ENCODE data around the gene PRIMA1. TPM values are rescaled to one million over a fixed set of nuclear protein-coding genes. Genes with fewer than 3 reads are reported as not detected.

Gene PRIMA1
- total RNA-seq, 2 experiments from 2014 or later: not detected

DNA sequence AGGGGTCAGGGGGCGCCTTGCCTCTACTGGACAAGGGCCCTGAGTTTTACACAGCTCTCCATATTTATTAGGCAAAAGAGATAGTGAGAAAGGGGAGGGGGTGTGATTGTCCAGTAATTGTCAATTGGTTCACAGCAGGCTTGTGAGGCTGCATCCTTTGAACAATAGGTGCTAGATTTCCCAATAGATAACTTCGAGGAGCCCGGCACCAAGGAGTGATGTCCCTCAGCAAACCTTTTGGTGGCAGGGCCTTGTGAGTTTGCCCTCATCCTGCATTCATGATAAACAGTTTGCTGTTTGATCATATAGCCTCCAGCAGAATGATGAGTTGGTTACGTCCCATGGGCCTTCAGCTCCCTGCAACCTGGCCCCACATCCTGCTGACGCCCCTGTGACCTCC lies 2.7 kb upstream of the PRIMA1 start:
- Mint-ChIP-seq H3K27ac (no peak overlapping the region), H3K36me3 (ENCODE audit: low read depth) (no peaks in the 10 kb centered on the region), H3K9me3 (no peaks in the 10 kb centered on the region), H3K4me3 (no peak overlapping the region), H3K4me1 (ENCODE audit: low read depth) (peaks cover 10% of the 10 kb centered on the region), H3K27me3 (ENCODE audit: low read depth) (peaks cover 46% of the 10 kb centered on the region)
- intact Hi-C loops (cut with micrococcal nuclease): no loop called here
- CTCF ChIA-PET: no interaction called here
- DNase-seq: no peak

DNA sequence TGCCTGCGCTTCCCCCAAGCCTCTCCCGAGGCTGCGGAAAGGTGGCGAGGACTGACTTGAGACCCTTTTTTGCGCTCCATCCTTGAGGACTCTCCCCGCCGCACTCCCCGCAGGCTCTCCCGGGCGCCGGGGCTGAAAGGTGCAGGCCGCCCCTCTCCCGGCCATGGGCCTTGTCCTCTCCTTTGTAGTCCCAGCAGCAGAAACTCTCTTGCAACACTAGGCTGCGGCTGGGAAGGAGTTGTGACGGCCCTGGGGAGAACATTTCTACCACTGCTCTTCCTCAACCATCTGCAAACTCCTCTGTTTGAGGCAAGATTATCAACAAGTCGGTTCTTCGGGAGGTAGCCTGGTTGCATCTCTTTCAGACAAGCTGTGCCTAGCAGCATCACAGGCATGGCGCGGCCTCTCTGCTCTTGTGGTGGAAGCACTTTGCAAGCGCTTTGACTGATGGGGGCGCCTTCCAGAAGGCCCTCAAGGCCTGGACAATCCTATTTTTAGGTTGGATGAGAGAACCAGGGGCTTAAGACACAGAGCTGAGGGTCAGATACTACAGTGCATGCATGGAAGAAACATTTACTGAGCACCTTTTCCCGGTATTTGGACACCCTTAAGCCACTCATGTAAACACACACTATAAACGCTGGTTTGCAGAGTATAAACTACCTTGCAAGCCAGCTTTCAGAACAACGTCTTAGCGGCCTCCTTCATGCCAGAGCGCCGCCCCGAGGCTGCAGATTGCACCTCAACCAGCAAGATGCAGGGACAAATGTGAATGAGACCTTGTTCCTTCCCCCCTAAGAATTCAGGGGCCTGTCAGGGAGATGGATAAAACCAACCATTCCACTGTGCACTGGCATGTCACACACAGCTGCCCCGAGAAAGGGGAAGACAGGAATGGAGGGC lies 1.2 kb upstream of the PRIMA1 start:
- peaks cover 10% of the 10 kb centered on the region for H3K4me1 Mint-ChIP-seq (ENCODE audit: low read depth)
- H3K4me3 Mint-ChIP-seq: no peak overlapping the region
- no peaks in the 10 kb centered on the region for H3K36me3 Mint-ChIP-seq (ENCODE audit: low read depth)
- H3K9me3 Mint-ChIP-seq: no peaks in the 10 kb centered on the region
- intact Hi-C loops (cut with micrococcal nuclease): no loop called here
- CTCF ChIA-PET: no interaction called here
- DNase-seq: no peak
- peaks cover 52% of the 10 kb centered on the region for H3K27me3 Mint-ChIP-seq (ENCODE audit: low read depth)
- H3K27ac Mint-ChIP-seq: no peak overlapping the region

DNA sequence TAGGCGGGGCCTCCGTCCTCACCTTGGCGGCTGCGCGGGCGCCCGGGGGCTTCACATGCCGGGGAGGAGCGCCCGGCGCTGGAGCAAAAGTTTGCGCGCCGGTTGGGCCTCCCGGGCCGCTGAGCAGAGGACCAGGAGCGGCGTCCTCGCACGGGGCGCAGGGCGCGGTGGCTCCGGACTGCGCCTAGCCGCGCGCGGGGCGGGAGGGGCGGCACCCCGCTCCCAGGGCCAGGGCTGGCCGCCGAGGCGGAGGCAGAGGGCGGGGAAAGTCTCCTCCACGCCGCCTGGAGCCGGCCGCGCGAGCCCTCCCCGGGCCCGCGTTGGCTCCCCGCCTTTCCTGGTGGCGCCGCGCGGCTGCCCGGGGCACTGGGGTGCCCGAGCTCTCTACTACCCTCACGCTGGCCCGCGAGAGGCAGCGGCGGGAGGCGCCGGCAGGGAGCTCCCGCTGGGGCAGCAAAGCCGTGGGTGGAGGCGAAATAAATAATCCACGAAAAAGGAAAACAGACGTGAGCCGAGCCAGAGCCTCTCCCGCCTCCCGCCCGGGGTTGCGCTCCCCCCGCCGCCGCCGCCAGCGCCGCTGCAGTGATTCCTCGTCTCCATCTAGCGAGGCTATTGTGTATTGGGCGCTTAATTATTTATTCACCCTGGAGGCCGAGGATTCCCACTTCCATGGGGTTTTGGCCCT lies 400 bp upstream of the PRIMA1 start:
- Mint-ChIP-seq H3K4me1 (ENCODE audit: low read depth) (peaks cover 10% of the 10 kb centered on the region), H3K36me3 (ENCODE audit: low read depth) (no peaks in the 10 kb centered on the region), H3K27me3 (ENCODE audit: low read depth) (peaks cover 54% of the 10 kb centered on the region), H3K27ac (no peak overlapping the region), H3K4me3 (no peak overlapping the region), H3K9me3 (no peaks in the 10 kb centered on the region)
- intact Hi-C loops (cut with micrococcal nuclease): no loop called here
- DNase-seq: no peak
- CTCF ChIA-PET: interaction anchor here (0.6 kb wide), 1 partner anchor 762 kb away, joined by 3 read pairs; no protein-coding TSS in a partner anchor

DNA sequence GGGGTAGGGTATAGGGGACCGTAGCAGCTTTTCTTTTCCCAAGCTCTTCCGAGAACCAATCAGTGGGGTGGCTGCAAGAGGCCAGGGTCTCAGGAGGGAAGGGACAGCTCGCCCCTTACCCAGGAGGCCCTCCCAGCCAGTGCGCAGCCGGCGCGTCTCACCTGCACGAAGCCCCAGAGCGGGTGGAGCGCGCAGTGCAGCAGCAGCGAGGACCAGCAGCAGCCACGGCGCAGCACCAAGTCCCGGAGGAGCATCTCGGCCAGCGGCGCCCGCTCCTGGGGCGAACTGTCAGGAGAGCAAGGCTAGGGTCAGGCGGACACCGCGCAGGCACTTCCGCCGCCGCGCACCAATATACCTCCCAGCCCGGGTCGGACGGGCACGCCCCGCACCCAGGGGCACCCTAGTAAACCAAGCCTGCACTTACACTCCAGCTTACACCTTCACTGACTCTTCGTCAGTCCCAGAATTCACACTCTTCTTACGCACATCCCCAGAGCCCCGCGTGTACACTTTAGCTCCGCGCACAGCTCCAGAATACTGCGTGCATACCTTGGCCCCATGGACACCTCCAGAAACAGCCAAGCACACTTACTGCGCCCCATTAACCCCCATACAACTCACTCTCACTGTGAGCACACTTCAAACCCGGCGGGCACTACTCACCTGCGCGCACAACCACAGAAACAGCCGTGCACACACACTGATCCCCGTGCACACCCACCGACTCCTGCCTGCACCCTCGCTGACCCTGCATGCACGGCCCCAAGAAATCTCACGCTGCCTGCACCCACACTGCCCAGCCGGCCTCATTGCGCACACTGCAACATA lies 606 bp downstream of the PRIMA1 start:
- H3K27me3 Mint-ChIP-seq (ENCODE audit: low read depth): peaks cover 55% of the 10 kb centered on the region
- H3K4me1 Mint-ChIP-seq (ENCODE audit: low read depth): peaks cover 10% of the 10 kb centered on the region
- no peak overlapping the region for H3K27ac Mint-ChIP-seq
- no peak for DNase-seq
- H3K9me3 Mint-ChIP-seq: no peaks in the 10 kb centered on the region
- CTCF ChIA-PET: no interaction called here
- intact Hi-C loops (cut with micrococcal nuclease): no loop called here
- no peak overlapping the region for H3K4me3 Mint-ChIP-seq
- no peaks in the 10 kb centered on the region for H3K36me3 Mint-ChIP-seq (ENCODE audit: low read depth)

DNA sequence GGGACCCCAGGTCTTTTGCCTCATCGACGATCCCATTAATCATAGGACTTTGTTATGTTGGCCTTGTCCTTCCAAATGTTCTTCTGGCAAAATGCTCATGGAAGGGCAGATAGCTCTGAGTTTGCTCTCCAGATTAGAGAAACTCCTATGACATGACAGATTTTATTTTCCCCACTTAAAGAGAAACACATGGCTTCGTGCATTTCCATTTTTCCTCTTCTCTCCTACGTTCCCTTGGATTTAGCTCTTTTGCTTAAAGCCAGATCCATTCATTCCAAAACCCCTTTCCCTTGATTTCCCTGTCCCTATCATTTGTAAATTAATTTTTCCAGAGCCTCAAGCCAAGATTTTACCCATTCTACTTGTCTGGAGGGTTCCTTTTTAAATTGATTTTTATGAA lies 2.9 kb downstream of the PRIMA1 start:
- Mint-ChIP-seq H3K36me3 (ENCODE audit: low read depth) (no peaks in the 10 kb centered on the region), H3K4me3 (no peak overlapping the region), H3K27me3 (ENCODE audit: low read depth) (peaks cover 44% of the 10 kb centered on the region), H3K4me1 (ENCODE audit: low read depth) (peaks cover 10% of the 10 kb centered on the region), H3K27ac (no peak overlapping the region), H3K9me3 (no peaks in the 10 kb centered on the region)
- DNase-seq: no peak
- CTCF ChIA-PET: no interaction called here
- intact Hi-C loops (cut with micrococcal nuclease): no loop called here

DNA sequence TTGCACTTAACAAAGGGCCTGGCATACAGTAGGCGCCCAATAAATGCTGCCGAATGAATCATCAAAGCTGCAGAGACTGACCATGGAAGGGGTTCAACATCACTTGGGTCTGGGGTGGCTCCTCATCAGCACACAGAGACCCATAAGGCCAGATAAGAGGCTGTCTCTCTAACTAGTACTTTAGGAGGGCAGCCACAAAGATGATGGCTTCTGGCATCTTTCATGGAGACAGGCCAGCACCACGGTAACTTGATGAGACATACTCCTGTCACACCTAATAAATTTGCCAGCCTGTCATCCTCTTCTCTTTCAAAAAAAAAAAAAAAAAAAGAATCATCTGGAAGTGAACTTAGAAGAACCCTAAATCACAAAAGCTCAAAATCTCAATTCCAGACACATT lies 3.4 kb downstream of the PRIMA1 start:
- H3K4me3 Mint-ChIP-seq: no peak overlapping the region
- no peak for DNase-seq
- intact Hi-C loops (cut with micrococcal nuclease): no loop called here
- peaks cover 39% of the 10 kb centered on the region for H3K27me3 Mint-ChIP-seq (ENCODE audit: low read depth)
- no peaks in the 10 kb centered on the region for H3K9me3 Mint-ChIP-seq
- peaks cover 10% of the 10 kb centered on the region for H3K4me1 Mint-ChIP-seq (ENCODE audit: low read depth)
- no peak overlapping the region for H3K27ac Mint-ChIP-seq
- H3K36me3 Mint-ChIP-seq (ENCODE audit: low read depth): no peaks in the 10 kb centered on the region
- CTCF ChIA-PET: no interaction called here

DNA sequence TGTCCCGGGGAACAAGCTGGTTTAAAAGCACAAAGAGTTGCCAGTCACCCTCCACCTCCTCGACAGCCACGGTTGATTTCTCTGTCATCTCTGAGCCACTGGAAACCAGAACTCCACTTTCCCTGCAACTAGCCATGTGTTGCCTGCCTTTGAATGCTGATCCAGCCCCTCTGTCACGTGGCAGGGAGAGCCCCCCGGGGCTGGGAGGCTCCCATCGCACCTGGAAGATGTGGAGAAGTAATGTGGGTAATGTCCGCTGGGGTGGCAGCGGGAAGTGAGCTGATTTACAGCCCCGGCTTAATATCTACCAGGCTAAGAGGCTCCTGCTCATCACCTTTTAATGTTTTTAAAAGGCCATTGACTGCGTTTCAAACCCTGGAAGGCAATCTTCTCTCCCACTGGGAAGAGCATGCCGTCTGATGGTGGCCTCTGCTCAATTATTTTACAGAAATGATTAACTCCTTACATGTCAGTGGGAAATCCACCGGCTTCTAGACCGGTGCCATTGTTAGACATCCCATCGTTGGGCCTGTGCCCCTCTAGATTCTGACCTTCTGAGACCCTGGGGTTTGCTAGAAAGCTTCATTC lies 7.4 kb downstream of the PRIMA1 start:
- no peaks in the 10 kb centered on the region for H3K4me1 Mint-ChIP-seq (ENCODE audit: low read depth)
- H3K36me3 Mint-ChIP-seq (ENCODE audit: low read depth): no peaks in the 10 kb centered on the region
- H3K9me3 Mint-ChIP-seq: no peaks in the 10 kb centered on the region
- DNase-seq: no peak
- H3K27me3 Mint-ChIP-seq (ENCODE audit: low read depth): peaks cover 12% of the 10 kb centered on the region
- intact Hi-C loops (cut with micrococcal nuclease): no loop called here
- no peak overlapping the region for H3K4me3 Mint-ChIP-seq
- H3K27ac Mint-ChIP-seq: no peak overlapping the region
- CTCF ChIA-PET: no interaction called here

DNA sequence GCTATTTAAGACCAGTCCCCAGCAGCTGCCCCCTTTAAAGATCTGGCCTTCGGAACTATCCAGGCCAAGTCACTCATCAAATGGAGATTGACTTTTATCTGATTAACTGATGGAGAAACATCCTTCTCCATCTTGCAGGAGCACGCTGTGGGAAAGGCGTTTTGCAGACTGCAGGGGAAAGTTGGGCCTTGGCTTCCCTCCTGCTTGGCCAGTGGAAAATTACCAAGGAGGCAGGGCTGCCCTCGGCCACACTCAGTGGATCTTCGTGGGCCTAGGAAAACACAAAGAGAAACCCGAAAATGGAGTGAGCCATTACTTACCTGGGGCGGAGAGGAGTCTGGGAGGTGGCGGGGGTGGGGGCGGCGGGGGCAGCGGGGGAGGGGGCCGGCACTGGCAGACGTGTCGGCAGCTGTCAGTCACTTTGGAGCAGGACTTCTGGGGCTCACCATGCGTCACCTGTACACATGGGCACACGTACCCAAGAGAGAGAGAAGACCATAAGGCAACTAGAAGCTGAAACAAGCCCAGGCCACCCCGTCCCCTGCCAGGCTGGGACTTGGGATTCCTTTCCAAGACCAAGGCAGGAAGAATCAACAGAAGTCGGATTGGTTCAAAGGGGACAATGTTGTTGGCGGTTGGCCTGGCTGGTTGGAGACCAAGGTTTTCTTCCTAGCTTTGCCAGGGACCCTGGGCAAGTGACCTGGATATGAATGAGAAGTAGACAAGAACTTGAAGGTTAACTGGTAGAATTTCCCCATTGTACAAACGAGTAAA lies 9.2 kb downstream of the PRIMA1 start:
- Mint-ChIP-seq H3K27ac (no peak overlapping the region), H3K4me3 (no peak overlapping the region), H3K4me1 (ENCODE audit: low read depth) (no peaks in the 10 kb centered on the region), H3K27me3 (ENCODE audit: low read depth) (peaks cover 3% of the 10 kb centered on the region), H3K9me3 (no peaks in the 10 kb centered on the region), H3K36me3 (ENCODE audit: low read depth) (no peaks in the 10 kb centered on the region)
- intact Hi-C loops (cut with micrococcal nuclease): no loop called here
- DNase-seq: no peak
- CTCF ChIA-PET: no interaction called here

DNA sequence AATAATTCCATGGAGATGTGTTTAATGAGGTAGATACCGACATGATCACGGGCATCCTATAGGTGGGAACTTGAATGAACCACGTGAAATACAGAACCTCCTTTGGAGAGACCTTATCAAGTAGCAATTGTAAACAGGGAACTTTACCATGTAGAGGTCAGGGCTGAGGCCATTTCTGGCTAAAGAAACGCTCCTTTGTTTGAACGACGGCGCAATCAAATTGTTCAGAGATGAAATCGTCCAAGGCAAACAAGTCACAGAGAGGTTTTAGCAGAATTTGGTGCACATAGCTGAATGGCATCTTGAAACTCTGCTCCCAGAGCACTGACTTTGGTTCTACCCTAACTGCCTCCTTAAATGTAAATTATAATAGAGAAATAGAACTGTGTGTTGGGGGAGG lies 9.8 kb downstream of the PRIMA1 start:
- Mint-ChIP-seq H3K4me1 (ENCODE audit: low read depth) (no peaks in the 10 kb centered on the region), H3K27ac (no peak overlapping the region), H3K36me3 (ENCODE audit: low read depth) (no peaks in the 10 kb centered on the region), H3K9me3 (no peaks in the 10 kb centered on the region), H3K4me3 (no peak overlapping the region), H3K27me3 (ENCODE audit: low read depth) (no peaks in the 10 kb centered on the region)
- CTCF ChIA-PET: no interaction called here
- intact Hi-C loops (cut with micrococcal nuclease): no loop called here
- no peak for DNase-seq

DNA sequence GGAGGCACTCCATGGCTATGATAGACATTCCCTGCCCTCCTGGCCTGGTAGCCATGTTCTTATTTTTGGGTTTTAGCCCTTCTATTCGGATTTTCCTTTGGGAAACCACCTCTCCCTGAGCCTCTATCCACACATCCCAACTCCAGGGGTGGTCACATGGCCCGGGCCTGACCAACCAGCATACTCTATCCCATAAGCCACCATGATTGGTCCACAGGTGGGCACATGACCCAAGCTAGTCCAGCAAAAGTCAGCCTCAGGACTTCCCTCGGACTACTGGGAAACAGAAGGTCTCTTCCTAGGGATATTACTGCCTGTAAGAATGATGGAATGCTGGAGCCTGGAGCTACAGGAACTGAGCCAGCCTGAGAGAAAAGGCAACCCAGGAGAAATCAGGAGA lies 12.5 kb downstream of the PRIMA1 start:
- Mint-ChIP-seq H3K9me3 (peaks cover 5% of the 10 kb centered on the region), H3K27me3 (ENCODE audit: low read depth) (no peaks in the 10 kb centered on the region), H3K27ac (no peak overlapping the region), H3K36me3 (ENCODE audit: low read depth) (no peaks in the 10 kb centered on the region), H3K4me1 (ENCODE audit: low read depth) (no peaks in the 10 kb centered on the region), H3K4me3 (no peak overlapping the region)
- CTCF ChIA-PET: no interaction called here
- intact Hi-C loops (cut with micrococcal nuclease): no loop called here
- DNase-seq: no peak

DNA sequence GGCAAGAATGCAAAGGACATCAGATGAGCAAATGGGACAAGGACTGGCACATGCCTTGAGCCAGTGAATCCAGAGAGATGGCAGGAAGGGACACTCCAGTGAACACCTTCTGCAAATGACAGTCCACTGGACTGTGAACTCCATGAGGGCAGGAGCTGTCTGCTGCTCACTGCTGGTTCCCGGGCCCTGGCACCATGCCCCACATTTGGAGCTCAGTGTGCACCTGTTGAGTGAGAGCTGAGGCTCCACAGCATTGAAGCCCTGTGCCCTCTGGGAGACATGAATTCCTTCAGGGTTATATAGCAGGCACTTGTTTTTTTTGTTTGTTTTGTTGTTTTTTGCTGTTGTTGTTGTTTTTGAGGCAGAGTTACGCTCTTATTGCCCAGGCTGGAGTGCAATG lies 13.1 kb downstream of the PRIMA1 start:
- H3K36me3 Mint-ChIP-seq (ENCODE audit: low read depth): no peaks in the 10 kb centered on the region
- H3K4me1 Mint-ChIP-seq (ENCODE audit: low read depth): no peaks in the 10 kb centered on the region
- no peak overlapping the region for H3K27ac Mint-ChIP-seq
- DNase-seq: no peak
- intact Hi-C loops (cut with micrococcal nuclease): no loop called here
- no peaks in the 10 kb centered on the region for H3K27me3 Mint-ChIP-seq (ENCODE audit: low read depth)
- no peak overlapping the region for H3K4me3 Mint-ChIP-seq
- peaks cover 5% of the 10 kb centered on the region for H3K9me3 Mint-ChIP-seq
- CTCF ChIA-PET: no interaction called here

DNA sequence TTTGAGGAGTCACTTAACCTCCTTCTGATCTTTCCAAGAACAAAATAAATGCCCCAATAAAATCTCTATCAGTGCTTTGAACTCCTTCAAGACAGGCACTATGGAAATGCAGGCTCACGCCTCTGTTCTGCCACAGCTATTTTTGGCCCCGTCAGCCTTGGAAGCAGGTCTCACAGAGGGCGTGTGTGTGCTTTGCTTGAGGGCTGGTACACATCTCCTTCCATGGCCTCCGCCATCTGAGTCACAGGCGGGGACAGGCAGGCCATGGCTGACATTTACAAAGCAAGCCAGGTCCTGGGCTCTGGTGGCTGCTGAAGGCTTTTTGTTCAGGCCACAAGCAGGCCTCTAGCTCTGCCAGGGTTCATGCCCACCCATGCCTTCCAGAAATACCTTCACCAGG lies 16.0 kb downstream of the PRIMA1 start:
- no peak overlapping the region for H3K27ac Mint-ChIP-seq
- no peak overlapping the region for H3K4me3 Mint-ChIP-seq
- no peak for DNase-seq
- no peaks in the 10 kb centered on the region for H3K27me3 Mint-ChIP-seq (ENCODE audit: low read depth)
- intact Hi-C loops (cut with micrococcal nuclease): no loop called here
- CTCF ChIA-PET: no interaction called here
- peaks cover 5% of the 10 kb centered on the region for H3K9me3 Mint-ChIP-seq
- no peaks in the 10 kb centered on the region for H3K4me1 Mint-ChIP-seq (ENCODE audit: low read depth)
- H3K36me3 Mint-ChIP-seq (ENCODE audit: low read depth): no peaks in the 10 kb centered on the region

Measured in activated naive CD4-positive, alpha-beta T cell treated with anti-CD3 and anti-CD28 coated beads for 36 hours (primary cell).